ENCODE results near the gene FAM3C.
"Not testable (repeated sequence)": the region's sequence is repeated elsewhere in the genome, so short reads cannot be mapped to it uniquely, and the experiment has no call there.

FAM3C gene

DNA sequence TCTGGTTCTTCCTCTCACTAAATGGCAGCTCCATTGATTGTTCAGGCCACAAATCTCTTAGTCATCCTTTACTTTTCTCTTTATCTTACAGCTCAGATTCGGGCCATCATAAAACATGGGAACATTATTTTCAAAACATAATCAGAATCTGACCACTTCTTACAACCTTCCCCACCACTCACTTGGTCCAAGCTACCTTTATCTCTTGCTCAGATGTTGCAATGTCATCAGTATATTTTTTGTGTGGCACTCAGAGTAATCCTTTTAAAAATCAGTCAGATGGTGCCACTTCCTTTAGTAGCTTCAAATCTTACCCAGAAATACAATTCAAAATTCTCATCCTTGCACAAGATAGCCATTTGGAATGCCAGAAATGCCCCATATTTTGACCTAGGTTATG, 34.5 kb upstream of the FAM3C start:
- no peak overlapping the region for H3K4me3 ChIP-seq
- intact Hi-C loops (cut with DNase I; ENCODE audit: low total_unique reads) = no loop called here
- no peaks in the 10 kb centered on the region for H3K36me3 ChIP-seq
- no peaks in the 10 kb centered on the region for H3K9me3 ChIP-seq
- DNase-seq = no peak
- no peak overlapping the region for H3K27ac ChIP-seq
- no peaks in the 10 kb centered on the region for H3K27me3 ChIP-seq
- H3K4me1 ChIP-seq = no peaks in the 10 kb centered on the region
- TF ChIP-seq, protein P1, sequence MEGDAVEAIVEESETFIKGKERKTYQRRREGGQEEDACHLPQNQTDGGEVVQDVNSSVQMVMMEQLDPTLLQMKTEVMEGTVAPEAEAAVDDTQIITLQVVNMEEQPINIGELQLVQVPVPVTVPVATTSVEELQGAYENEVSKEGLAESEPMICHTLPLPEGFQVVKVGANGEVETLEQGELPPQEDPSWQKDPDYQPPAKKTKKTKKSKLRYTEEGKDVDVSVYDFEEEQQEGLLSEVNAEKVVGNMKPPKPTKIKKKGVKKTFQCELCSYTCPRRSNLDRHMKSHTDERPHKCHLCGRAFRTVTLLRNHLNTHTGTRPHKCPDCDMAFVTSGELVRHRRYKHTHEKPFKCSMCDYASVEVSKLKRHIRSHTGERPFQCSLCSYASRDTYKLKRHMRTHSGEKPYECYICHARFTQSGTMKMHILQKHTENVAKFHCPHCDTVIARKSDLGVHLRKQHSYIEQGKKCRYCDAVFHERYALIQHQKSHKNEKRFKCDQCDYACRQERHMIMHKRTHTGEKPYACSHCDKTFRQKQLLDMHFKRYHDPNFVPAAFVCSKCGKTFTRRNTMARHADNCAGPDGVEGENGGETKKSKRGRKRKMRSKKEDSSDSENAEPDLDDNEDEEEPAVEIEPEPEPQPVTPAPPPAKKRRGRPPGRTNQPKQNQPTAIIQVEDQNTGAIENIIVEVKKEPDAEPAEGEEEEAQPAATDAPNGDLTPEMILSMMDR (IDR thresholded peaks at IDR 0.05) = no peak

DNA sequence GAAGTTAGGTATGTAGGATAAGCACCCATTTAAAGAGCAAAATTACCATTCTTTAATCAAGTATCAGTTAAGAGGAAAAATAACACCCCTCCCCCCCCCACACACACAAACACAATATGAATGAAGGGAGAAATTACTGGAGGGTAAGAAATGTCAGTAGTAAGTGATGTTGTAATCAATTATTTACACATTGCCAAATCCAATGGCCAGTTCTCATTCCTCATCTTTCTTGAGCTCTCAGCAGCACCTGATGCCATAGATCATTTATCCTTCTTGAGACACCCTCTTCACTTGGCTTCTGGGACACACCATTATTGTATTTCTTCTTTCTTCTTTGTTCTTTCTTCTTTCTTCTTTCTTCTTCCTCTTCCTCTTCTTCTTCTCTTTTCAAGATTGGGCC, 33.7 kb upstream of the FAM3C start:
- DNase-seq = no peak
- H3K4me3 ChIP-seq = no peak overlapping the region
- no peaks in the 10 kb centered on the region for H3K9me3 ChIP-seq
- no peaks in the 10 kb centered on the region for H3K27me3 ChIP-seq
- no peaks in the 10 kb centered on the region for H3K36me3 ChIP-seq
- no peaks in the 10 kb centered on the region for H3K4me1 ChIP-seq
- no peak overlapping the region for H3K27ac ChIP-seq
- TF ChIP-seq, protein P1 (IDR thresholded peaks at IDR 0.05) = no peak
- intact Hi-C loops (cut with DNase I; ENCODE audit: low total_unique reads) = no loop called here

DNA sequence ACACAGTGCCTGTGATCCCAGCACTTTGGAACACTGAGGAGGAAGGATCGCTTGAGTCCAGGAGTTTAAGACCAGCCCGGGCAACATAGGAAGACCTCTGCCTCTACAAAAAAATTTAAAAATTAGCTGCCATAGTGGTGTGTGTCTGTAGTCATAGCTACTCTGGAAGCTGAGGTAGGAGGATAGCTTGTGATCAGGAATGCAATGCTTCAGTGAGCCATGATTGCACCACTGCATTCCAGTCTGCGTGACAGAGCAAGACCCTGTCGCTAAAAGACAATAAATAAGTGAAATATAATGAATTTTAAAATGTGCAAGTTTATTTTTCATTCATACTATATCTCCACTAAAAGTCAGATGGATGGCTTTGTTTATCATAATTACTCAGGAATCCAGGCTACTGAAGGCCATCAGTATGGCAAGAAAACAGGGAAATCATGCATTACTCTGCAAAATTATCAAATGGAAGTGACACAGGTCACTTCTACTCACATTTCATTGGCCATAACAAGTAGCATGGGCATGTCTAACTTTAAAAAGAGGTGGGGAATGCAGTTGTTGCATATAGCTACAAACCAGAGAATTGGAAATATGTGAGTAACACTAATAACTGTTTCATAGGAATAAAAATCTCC, 32.9 kb upstream of the FAM3C start:
- DNase-seq = no peak
- no peaks in the 10 kb centered on the region for H3K4me1 ChIP-seq
- H3K4me3 ChIP-seq = no peak overlapping the region
- no peak overlapping the region for H3K27ac ChIP-seq
- no peaks in the 10 kb centered on the region for H3K27me3 ChIP-seq
- no peaks in the 10 kb centered on the region for H3K36me3 ChIP-seq
- no peaks in the 10 kb centered on the region for H3K9me3 ChIP-seq
- intact Hi-C loops (cut with DNase I; ENCODE audit: low total_unique reads) = no loop called here
- TF ChIP-seq, protein P1 (IDR thresholded peaks at IDR 0.05) = no peak

DNA sequence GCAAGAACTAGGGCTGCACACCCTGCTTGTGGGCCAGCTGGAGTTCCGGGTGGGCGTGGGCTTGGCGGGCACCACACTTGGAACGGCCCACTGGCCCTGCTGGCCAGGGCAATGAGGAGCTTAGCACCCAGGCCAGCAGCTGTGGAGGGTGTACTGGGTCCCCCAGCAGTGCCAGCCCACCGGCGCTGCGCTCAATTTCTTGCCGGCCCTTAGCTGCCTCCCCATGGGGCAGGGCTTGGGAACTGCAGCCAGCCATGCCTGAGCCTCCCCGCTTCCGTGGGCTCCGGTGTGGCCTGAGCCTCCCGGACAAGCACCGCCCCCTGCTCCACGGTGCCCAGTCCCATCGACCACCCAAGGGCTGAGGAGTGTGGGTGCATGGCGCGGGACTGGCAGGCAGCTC, 25.6 kb upstream of the FAM3C start:
- intact Hi-C loops (cut with DNase I; ENCODE audit: low total_unique reads); DNase-seq: not testable (repeated sequence)

DNA sequence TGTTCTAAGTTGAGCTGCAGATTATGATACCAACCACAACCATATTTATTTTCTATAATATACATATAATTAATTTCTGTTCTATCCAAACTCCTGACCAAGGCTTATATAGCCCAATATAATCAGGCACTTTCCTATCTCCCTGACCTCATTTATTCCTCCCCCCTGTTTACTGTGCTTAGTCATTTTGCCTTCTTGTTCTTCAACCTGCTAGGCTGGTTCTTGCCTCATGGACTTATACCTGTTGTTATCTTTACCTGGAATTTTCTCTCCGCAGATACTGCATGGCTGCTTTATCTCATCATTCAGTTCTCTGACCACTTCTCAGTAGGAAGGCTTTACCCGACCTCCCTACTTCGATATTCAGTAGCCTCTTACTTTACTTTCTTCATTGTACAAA, 24.9 kb upstream of the FAM3C start:
- Histone ChIP-seq H3K36me3 (no peaks in the 10 kb centered on the region), H3K27me3 (no peaks in the 10 kb centered on the region), H3K27ac (no peak overlapping the region), H3K4me1 (no peaks in the 10 kb centered on the region), H3K4me3 (no peak overlapping the region), H3K9me3 (no peaks in the 10 kb centered on the region)
- intact Hi-C loops (cut with DNase I; ENCODE audit: low total_unique reads) = no loop called here
- DNase-seq = no peak
- TF ChIP-seq, protein P1 (IDR thresholded peaks at IDR 0.05) = no peak

More for the DNA sequence above, 25.6 kb upstream of the FAM3C start:
- not testable (repeated sequence) for H3K4me3 ChIP-seq, H3K4me1 ChIP-seq, H3K9me3 ChIP-seq, H3K27me3 ChIP-seq, H3K27ac ChIP-seq, H3K36me3 ChIP-seq

DNA sequence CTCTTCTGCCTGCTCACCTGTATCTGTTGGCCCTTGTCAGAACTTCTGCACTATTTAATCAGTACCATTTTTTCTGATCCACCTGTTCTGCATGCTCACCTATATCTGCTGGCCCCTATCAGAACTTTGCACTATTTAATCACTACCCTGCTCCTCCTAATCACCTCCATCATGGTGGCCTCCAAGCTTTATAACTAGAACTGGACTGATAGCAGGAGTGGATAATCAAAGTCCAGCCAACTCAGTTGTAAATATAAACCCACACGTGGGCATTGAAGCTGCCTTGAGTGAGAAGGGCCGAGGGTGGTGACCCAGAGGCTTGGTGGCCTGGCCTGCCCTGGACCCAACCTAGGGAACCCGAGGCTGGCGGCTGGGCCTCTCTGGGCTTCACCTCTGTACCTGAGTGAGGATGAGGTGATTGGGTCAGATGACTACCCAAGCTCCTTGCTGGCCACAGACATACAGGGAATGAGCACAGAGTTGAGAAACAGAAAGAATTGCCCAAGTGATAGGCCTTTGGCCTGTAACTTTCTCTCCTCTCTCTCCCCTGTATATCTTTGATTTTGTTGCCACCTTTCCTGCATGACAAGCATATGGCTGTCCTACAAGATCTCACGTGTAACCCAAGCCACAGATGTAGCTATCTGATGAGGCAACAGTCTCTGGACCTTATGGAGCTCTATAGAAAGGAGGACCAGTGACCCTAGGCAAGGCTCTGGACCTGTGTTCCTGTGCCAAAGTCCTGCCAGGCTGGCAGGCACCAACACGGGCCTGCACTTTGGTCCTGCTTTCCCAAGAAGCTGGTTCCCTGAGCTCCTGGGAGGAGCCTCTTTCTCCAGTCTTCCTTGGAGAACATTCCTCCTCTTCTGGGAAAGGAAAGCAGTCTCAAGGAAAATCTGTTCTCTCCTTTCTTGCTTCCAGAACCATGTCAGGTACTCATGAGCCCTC, 23.4 kb upstream of the FAM3C start:
- DNase-seq = no peak
- Histone ChIP-seq H3K36me3 (no peaks in the 10 kb centered on the region), H3K4me3 (no peak overlapping the region), H3K27me3 (no peaks in the 10 kb centered on the region), H3K4me1 (no peaks in the 10 kb centered on the region), H3K9me3 (no peaks in the 10 kb centered on the region), H3K27ac (no peak overlapping the region)
- TF ChIP-seq, protein P1 (IDR thresholded peaks at IDR 0.05) = no peak
- intact Hi-C loops (cut with DNase I; ENCODE audit: low total_unique reads) = no loop called here

All from tibial artery (tissue), 4 donors.